HEK293T (cell line): ENCODE data around the gene SEL1L.

ENCODE experiments used
- CTBP1 ChIP-seq: fragments of 450-650 bp; IDR thresholded peaks from 2 replicates; pipeline ENCODE4 v1.6.1; 2016; ENCODE audit warnings: borderline replicate concordance
- FOXA1 ChIP-seq: fragments of 450-650 bp; IDR thresholded peaks from 2 replicates; pipeline ENCODE4 v1.6.1; 2016; ENCODE audit warnings: mild to moderate bottlenecking
- FOXM1 ChIP-seq: fragments of 450-650 bp; IDR thresholded peaks from 2 replicates; pipeline ENCODE4 v1.6.1; 2017; ENCODE audit warnings: mild to moderate bottlenecking, borderline replicate concordance
- TARDBP ChIP-seq: fragments of 450-650 bp; IDR thresholded peaks from 2 replicates; pipeline ENCODE4 v1.6.1; 2016

DNA sequence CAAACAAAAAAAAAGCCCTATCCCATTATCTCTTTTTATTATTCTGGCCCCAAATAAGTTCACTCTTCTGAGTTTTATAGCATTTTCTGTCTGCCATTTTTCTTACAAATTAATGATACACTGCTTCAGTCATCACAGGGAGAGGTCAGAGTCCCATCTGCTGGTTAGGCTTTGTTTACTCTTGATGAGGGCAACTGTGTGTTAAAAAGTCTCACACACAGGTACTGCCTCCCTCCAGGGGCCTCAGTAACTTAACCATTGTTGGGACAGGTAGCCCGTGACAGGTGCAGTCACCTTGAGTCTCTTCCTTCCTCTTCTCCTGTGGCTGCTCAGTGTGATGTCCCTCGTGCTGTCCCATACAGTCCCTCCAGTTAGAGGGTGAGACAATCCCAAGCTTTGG lies 45.5 kb upstream of the SEL1L start:
- no peak for TF ChIP-seq TARDBP
- no peak for TF ChIP-seq FOXM1
- TF ChIP-seq CTBP1 = no peak
- no peak for TF ChIP-seq FOXA1
